Measurements from ENCODE around the gene NPAS1.
A peak's percentile ranks its signal among the peaks of the same experiment; 100 is the strongest.

Gene NPAS1

GRCh38 chr19:47089767-47090350, 70.2 kb downstream of the NPAS1 start:
- no peak overlapping the region for H3K27ac ChIP-seq
- no peak for DNase-seq (ENCODE audit: low spot score)

GRCh38 chr19:47093254-47093653, 73.6 kb downstream of the NPAS1 start:
- DNase-seq (ENCODE audit: low spot score): no peak
- TF ChIP-seq CTCF (IDR thresholded peaks at IDR 0.05): no peak
- H3K4me3 ChIP-seq: no peak overlapping the region
- H3K27ac ChIP-seq: peak overlapping the region in 1 of 2 donors; percentile 13

More at GRCh38 chr19:47089767-47090350, 70.2 kb downstream of the NPAS1 start:
- H3K4me3 ChIP-seq: no peak overlapping the region
- TF ChIP-seq CTCF (IDR thresholded peaks at IDR 0.05): no peak

- Histone ChIP-seq H3K27ac (no peak overlapping the region), H3K4me3 (no peak overlapping the region)
- DNase-seq (ENCODE audit: low spot score): no peak
- TF ChIP-seq CTCF (IDR thresholded peaks at IDR 0.05): no peak
Observed at GRCh38 chr19:47093841-47094240, 74.2 kb downstream of the NPAS1 start.

GRCh38 chr19:47094557-47095475, 75.2 kb downstream of the NPAS1 start:
- TF ChIP-seq CTCF (IDR thresholded peaks at IDR 0.05): no peak
- no peak overlapping the region for H3K4me3 ChIP-seq
- no peak for DNase-seq (ENCODE audit: low spot score)
- H3K27ac ChIP-seq: peak overlapping the region; percentile 27 to 85
